Measurements from ENCODE around the gene KNCN.

KNCN gene

DNA sequence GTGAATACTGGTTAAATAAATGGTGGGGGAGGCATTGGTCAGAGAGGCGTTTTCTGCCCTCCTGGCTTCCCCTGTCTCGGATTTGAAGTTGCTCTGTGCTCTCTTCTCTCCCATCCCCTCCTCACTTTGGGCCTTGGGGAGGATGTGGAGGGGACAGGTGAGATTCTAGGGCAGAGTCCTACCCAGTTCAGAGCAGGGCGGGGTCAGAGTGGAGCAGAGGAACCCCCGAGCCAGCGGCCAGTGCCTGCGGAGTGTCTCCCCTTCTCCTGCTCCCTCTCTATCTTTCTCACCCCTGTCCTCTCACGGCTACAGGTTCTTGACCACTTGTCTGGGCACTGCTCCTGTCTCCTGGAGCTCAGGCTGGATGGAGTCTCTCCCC lies 8.1 kb downstream of the KNCN start:
- DNase-seq, result no peak

- DNase-seq, result no peak
Measured at GRCh38 chr1:46539972-46540371, 11.5 kb downstream of the KNCN start.

- DNase-seq, result no peak
Measured at GRCh38 chr1:46538147-46538546, 13.3 kb downstream of the KNCN start.

- DNase-seq, result no peak
Measured at GRCh38 chr1:46537651-46538050, 13.8 kb downstream of the KNCN start.

DNA sequence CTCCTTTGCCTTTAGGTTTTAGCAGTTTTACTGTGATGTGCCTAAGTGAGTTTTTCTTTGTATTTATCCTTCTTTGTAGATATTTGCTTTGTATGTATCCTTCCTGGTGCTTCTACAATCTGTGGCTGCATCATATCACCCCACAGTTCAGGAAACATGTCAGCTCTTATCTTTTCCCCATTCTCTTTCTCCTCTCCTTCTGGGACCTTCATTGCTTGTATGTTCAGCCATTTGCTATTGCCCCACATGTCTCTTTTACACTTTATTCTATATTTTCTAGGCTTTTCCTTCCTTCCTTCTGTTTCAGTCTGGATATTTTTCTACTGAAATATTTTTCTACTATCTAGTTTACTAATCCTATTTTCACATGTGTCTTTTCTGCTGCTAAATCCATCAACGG lies 14.9 kb downstream of the KNCN start:
- DNase-seq, result no peak

DNA sequence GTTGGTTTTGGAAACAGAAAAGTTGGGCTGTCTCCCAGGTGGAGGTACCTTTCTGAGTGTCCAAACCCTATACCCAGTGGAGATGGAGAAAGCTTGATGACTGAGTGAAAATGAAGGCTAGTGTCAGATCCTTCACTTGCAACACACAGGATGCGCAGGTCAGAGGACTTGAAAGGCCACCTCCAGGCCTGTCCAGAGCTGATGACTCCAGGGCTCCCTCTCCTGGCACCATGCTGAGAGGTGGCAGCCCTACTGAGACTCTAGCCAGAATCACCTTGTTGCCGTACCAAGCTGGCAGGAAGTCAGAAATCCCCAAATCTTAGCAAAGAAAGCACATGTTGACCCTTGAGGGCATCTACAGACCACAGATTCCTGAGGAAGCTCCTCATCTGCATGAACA lies 16.4 kb downstream of the KNCN start:
- peak; percentile 6 for DNase-seq

DNA sequence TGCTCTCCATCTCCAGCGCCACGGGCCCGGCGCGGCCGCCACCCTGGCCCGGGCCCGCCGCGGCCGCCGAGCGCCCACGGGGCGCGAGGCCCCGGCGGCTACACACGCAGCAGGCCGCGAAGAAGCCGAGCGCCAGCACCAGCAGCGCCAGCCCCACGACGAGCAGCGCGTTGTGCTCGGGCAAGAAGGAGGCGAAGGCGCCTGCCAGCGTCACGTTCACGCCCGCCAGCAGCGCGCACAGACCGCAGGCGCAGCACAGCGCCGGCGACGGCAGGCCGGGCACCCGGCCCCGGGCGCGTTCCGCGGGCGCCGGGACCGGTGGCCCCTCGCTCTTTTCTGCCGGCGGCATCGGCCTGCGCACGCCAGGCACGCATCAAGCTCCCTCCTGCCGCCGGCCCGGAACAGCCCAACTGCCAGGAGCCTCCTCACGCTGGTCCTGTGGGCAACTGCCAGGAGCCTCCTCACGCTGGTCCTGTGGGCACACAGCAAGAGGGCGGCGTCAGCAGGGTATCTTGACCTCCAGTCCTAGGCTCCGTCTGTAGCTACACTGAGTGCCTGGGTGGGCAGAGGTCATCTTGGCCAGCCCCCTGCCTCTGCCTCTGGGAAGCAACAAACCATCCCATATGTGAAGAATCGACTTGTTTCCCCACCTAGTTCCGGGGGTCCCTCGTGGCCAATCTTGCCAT lies 18.1 kb downstream of the KNCN start:
- peak; percentile 36 for DNase-seq

DNA sequence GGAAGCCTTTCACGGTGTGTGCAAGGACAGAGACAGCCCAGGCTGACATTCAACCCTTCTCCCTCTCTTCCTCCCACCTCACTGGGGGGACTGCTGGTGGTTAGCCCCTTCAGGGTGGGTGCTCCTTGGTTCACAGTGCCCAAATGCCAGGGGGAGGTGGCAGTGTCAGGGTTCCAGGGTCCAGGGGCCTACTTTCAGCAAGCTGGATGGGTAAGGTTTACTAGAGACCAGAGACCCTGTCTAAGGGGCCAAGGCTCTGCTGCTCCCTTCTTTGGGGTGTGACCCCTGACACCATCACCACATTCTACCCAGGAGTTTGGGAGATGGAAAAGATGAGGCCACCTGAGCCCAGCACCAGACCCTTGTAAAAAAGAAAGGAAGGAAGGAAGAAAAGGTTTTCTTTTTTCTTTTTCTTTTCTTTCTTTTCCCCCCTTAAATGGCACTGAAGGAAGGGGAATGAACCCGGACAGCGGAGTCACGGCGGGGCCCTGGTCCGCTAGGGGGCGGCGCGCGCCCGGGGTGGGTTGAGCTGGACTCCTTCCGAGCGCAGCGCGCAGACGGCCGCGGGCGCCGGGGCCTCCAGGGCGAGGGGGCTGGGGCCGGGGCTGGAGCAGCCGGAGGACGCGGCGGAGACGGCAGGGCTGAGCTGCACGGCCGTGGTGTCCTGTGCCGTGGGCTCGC lies 18.8 kb downstream of the KNCN start:
- peak; percentile 49 for DNase-seq

DNA sequence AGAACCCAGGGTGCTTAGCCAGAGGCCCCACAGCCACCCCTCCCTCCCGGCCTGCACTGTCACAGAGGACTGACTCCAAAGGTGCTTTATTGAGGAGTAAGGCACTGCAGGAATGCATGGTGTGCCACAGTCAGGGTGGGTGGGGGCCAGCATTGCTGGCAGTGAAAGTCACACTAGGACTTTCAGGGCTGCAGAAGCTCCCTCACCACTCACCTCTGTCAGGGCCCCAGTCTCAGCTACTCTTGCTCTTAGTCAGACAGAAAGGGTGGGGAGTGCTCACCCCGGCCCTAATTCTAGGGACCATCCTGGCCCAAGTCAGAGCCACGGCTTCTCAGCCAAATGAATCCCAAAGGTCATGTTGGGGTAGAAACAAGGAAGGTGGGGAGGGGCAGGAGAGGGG lies 19.4 kb downstream of the KNCN start:
- no peak for DNase-seq

- DNase-seq, result no peak
Measured at GRCh38 chr1:46530791-46531409, 20.5 kb downstream of the KNCN start.

DNA sequence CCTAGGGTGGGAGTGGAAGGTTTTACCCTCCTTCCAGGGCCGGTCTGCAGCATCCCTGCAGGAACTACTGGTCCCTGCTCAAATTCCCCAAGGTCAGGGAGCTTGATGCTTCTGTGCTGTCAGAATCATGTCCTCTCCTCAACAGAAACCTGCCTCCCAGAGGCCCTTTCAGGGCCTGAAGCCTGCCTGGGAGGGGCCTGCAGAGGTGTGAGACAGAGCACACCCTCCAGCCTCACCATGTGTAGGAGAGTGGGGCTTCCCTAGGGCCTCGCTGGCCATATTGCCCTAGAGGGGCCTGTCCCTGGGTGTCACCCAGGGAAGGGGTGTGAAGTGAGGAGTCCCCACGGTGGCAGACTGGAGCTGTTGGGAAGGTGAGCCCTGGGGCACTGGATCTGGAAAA lies 21.1 kb downstream of the KNCN start:
- no peak for DNase-seq

DNA sequence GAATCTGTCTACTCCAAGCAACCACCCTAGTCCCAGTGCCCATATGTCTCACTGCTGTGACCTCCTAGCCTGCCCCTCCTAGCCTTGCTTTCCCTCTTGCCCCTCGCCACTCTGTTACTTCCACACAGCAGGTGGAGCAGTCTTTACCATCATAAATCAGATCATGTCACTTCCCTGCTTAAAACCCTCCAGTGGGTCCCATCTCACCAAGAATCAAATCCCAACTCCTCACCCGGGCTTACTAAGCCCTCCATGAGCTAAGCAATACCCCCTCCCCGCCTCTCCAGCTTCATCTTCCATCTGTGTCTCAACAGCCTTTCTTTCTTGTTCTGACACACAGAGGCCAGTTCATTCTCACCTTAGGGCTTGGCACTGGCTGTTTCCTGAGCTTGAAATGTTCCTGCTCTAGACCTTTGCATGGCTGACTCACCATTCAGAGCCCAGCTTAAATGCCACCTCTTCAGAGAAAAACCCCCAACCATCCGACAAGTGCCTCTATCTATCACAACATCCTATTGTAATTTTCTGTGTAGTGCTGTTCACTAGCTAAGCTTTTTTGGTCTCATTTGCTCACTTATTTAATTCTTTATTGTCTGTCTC lies 22.3 kb downstream of the KNCN start:
- no peak for DNase-seq

- DNase-seq, result no peak
Measured at GRCh38 chr1:46528297-46528955, 23.0 kb downstream of the KNCN start.

DNA sequence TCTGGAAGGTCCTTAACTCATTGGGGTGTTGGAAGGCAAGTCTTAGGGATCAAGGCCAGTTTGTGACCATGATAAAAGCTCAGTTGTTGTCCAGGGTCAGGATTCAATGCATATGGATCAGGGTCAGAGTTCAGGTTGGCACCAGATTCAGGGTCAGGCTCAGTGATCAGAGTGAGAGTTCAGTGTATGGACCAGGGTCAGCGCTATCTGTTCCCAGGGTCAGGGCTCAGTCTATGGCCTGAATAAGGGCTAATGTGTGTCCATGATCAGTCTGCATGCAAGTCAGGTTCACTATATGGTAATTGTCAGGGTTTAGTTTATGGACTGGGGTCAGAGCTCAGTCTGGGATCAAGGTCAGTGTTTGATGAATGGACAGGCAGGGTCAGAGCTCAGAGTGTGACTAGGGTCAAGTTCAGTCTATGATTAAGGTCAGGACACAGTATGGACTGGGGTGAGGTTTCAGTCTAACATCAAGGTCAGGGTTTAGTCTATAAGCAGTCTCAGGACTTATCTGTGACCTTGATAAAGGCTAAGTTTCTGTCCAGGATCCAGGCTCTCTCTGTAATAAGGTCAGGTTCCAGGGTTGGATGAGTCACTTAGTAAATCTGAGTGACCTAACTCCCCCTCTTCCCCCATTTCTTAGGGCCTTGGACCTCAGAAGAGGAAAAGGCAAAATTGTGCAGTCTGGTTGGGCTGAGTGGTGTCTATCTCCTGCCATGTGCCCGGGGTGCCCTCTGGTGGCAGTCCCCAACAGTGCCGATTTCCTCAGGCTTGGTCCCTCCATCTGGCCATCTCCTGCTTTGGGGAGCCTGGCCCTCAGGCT lies 23.8 kb downstream of the KNCN start:
- DNase-seq, result peak; percentile 55

GRCh38 chr1:46526691-46527291 lies 24.7 kb downstream of the KNCN start:
- no peak for DNase-seq

DNA sequence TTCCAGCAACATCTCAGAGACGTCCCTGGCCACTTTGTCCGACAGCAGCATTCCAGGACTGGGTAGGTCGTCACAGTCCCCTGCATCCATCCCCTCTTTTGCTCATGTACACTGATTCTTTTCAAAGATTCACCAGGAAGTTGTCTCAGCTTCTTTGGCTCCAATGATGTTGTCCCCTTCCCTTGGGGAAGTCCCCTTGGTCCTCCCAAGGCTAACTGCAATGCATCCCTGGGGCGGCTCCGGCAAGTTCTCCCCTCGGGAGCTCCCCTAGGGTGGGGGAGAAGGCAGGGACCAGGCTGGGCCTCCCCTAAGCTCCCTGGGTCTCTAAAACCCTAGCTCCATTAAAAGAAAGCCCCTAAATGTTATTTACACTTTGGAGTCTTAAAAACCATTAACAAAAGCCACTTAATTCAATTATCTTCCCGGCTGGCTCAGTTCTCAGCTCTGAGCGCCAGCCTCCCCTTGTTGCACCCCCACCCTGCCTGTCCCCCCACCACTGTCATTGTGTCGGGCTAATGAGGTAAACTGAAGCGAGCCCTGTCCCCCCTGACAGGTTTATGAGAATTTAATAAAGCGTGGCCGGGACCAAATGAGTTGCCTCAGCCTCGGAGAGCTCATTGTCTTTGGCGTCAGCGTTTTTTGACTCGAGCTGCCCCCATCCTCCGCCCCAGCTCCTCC lies 25.3 kb downstream of the KNCN start:
- DNase-seq, result no peak

DNA sequence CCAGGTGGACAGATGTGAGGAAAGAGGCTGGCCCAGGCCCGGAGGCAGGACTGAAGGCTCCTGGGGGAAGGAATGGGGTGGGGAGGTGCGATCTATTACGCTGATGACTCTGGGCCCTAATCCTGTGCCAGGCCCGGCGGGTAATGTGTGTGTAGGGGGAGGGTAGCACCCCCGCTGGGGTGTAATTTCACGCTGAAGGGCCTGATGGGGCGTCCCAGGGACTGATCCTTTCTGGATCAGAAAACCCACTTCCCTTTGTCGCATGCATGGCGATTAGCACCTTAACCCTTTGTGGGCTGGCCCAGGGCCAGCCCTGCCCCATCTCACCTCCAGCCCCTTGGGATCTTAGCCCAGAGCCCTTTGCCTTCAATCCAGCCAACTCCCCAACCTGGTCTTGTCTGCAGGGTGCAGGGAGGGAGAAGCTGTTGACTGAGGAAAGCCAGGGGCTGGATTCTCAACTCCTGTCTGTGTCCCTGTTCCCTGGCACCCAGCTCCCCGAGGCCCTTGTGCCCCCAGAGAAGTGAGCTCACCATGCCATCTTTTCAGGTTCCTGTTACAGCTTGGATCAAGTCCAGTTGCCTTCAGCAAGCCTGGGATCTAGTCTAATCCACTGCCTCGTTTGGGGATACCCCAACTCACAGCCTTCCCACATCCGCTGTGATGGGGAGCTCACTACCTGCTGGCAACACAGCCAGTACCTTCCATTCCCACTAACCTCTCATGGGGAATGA lies 26.0 kb downstream of the KNCN start:
- no peak for DNase-seq

DNA sequence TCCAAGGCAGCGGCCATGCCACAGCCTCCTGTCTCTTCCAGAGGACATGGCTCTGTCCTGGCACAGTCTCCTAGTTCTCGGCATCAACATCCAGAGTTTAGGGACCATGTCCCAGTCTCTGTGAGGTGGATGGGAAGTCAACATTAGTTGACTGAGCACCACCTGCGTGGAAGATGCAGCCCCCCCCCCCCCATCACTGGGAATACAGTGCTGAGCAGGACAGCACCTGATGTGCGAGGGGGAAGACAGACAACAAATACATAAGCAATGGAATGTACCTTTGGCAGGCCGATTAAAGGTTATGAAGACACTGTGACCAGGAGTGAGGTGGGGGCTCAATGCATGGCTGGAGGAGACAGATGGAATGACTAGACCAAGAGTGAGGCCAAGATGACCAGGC lies 26.6 kb downstream of the KNCN start:
- no peak for DNase-seq

DNA sequence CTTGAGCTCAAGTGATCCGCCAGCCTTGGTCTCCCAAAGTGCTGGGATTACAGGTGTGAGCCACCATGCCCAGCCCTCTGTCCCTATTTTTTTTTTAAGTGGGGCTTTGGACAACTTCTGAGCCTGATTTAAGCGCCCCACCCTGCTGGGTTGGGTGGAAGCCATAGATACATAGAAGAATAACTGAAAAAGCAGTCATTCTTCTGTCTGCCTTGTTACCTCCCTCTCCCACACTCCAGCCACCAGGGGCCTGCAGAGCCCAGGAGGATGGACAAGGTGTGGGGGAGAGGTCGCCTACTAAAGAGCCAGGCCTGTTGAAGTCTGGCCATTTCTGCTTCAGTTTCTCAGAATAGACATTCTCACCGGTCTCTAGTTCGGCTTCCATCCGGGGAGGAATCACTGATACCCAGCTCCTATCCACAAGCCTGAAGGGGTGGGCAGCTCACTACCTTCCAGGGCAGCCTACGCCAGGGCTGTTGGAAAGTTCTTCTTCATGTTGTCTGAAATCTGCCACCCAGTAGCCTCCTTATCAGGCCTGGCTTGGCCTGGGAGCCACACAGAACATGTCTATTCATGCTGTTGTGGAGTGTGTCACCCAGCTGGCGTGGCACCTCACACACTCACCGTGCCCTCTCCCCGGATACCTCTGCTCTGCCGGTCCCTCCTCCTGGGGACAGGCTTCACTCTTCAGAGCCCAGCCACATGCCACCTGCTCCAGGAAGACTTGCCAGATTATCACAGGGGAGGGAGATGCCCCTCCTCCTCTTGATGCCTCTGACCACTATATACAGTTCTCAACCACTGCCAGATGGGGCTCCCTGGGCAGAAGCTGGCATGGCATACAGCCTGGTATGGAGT lies 27.7 kb downstream of the KNCN start:
- DNase-seq, result no peak

- DNase-seq, result no peak
Measured at GRCh38 chr1:46522969-46523320, 28.5 kb downstream of the KNCN start.
